ENCODE results near the gene C20orf144. TPM values are rescaled to one million over a fixed set of nuclear protein-coding genes. Genes with fewer than 3 reads are reported as not detected.
"Not testable (repeated sequence)": the region's sequence is repeated elsewhere in the genome, so short reads cannot be mapped to it uniquely, and the experiment has no call there.

C20orf144 gene
- total RNA-seq, 1 experiment from 2014 or later: 0.42 TPM

- Histone ChIP-seq H3K9me3 (replicated peaks) (no peaks in the 10 kb centered on the region), H3K36me3 (no peaks in the 10 kb centered on the region; the same call in none of the 2 replicates), H3K27ac (no peak overlapping the region), H3K4me3 (no peak overlapping the region), H3K27me3 (no peaks in the 10 kb centered on the region), H3K4me1 (no peaks in the 10 kb centered on the region)
- DNase-seq: no peak
Observed at GRCh38 chr20:33645072-33645358, 17.1 kb upstream of the C20orf144 start.

- H3K36me3 ChIP-seq: no peaks in the 10 kb centered on the region; the same call in none of the 2 replicates
- no peak overlapping the region for H3K4me3 ChIP-seq
- no peaks in the 10 kb centered on the region for H3K9me3 ChIP-seq (replicated peaks)
- no peaks in the 10 kb centered on the region for H3K4me1 ChIP-seq
- DNase-seq: no peak
- H3K27me3 ChIP-seq: no peaks in the 10 kb centered on the region
- H3K27ac ChIP-seq: no peak overlapping the region
Observed at GRCh38 chr20:33645396-33645795, 16.7 kb upstream of the C20orf144 start.

- H3K36me3 ChIP-seq: no peaks in the 10 kb centered on the region; the same call in none of the 2 replicates
- H3K4me1 ChIP-seq: no peaks in the 10 kb centered on the region
- DNase-seq: no peak
- no peaks in the 10 kb centered on the region for H3K9me3 ChIP-seq (replicated peaks)
- no peak overlapping the region for H3K4me3 ChIP-seq
- no peak overlapping the region for H3K27ac ChIP-seq
- H3K27me3 ChIP-seq: no peaks in the 10 kb centered on the region
Observed at GRCh38 chr20:33646191-33646590, 15.9 kb upstream of the C20orf144 start.

GRCh38 chr20:33646959-33647602, 15.0 kb upstream of the C20orf144 start:
- H3K27ac ChIP-seq; H3K4me1 ChIP-seq; H3K27me3 ChIP-seq; H3K9me3 ChIP-seq (replicated peaks); DNase-seq; H3K4me3 ChIP-seq; H3K36me3 ChIP-seq: not testable (repeated sequence)

GRCh38 chr20:33647603-33648395, 14.3 kb upstream of the C20orf144 start:
- no peak overlapping the region for H3K27ac ChIP-seq
- no peaks in the 10 kb centered on the region for H3K9me3 ChIP-seq (replicated peaks)
- no peak for DNase-seq
- H3K27me3 ChIP-seq: no peaks in the 10 kb centered on the region
- no peaks in the 10 kb centered on the region; the same call in none of the 2 replicates for H3K36me3 ChIP-seq
- no peaks in the 10 kb centered on the region for H3K4me1 ChIP-seq
- no peak overlapping the region for H3K4me3 ChIP-seq

GRCh38 chr20:33648396-33649004, 13.6 kb upstream of the C20orf144 start:
- no peaks in the 10 kb centered on the region; the same call in none of the 2 replicates for H3K36me3 ChIP-seq
- no peak for DNase-seq
- no peaks in the 10 kb centered on the region for H3K27me3 ChIP-seq
- H3K4me3 ChIP-seq: no peak overlapping the region
- no peak overlapping the region for H3K27ac ChIP-seq
- no peaks in the 10 kb centered on the region for H3K4me1 ChIP-seq
- H3K9me3 ChIP-seq (replicated peaks): no peaks in the 10 kb centered on the region

- Histone ChIP-seq H3K9me3 (replicated peaks) (no peaks in the 10 kb centered on the region), H3K4me1 (no peaks in the 10 kb centered on the region), H3K27me3 (no peaks in the 10 kb centered on the region), H3K27ac (no peak overlapping the region), H3K4me3 (no peak overlapping the region), H3K36me3 (no peaks in the 10 kb centered on the region; the same call in none of the 2 replicates)
- DNase-seq: peak in 1 of 2 experiments; percentile 15
Observed at GRCh38 chr20:33649201-33649681, 12.9 kb upstream of the C20orf144 start.

- H3K9me3 ChIP-seq (replicated peaks): no peaks in the 10 kb centered on the region
- H3K36me3 ChIP-seq: no peaks in the 10 kb centered on the region; the same call in none of the 2 replicates
- no peak overlapping the region for H3K4me3 ChIP-seq
- no peaks in the 10 kb centered on the region for H3K4me1 ChIP-seq
- no peak overlapping the region for H3K27ac ChIP-seq
- peak in 1 of 2 experiments; percentile 7 for DNase-seq
- no peaks in the 10 kb centered on the region for H3K27me3 ChIP-seq
Observed at GRCh38 chr20:33650111-33650752, 11.9 kb upstream of the C20orf144 start.

- Histone ChIP-seq H3K9me3 (replicated peaks) (no peaks in the 10 kb centered on the region), H3K36me3 (no peaks in the 10 kb centered on the region), H3K4me3 (no peak overlapping the region), H3K27ac (no peak overlapping the region), H3K27me3 (no peaks in the 10 kb centered on the region), H3K4me1 (no peaks in the 10 kb centered on the region)
- DNase-seq: peak in 1 of 2 experiments; percentile 15
Observed at GRCh38 chr20:33650753-33651561, 11.2 kb upstream of the C20orf144 start.

GRCh38 chr20:33651562-33652048, 10.5 kb upstream of the C20orf144 start:
- Histone ChIP-seq H3K36me3 (no peaks in the 10 kb centered on the region), H3K4me1 (no peaks in the 10 kb centered on the region), H3K4me3 (no peak overlapping the region), H3K27me3 (no peaks in the 10 kb centered on the region), H3K9me3 (replicated peaks) (no peaks in the 10 kb centered on the region), H3K27ac (no peak overlapping the region)
- peak in 1 of 2 experiments; percentile 4 for DNase-seq

GRCh38 chr20:33653218-33653899, 8.8 kb upstream of the C20orf144 start:
- Histone ChIP-seq H3K27me3 (no peaks in the 10 kb centered on the region), H3K27ac (no peak overlapping the region), H3K4me3 (no peak overlapping the region), H3K4me1 (no peaks in the 10 kb centered on the region), H3K9me3 (replicated peaks) (no peaks in the 10 kb centered on the region), H3K36me3 (peaks cover 3% of the 10 kb centered on the region; the same call in 1 of the 2 replicates)
- DNase-seq: peak; percentile 81 to 91

GRCh38 chr20:33653900-33654596, 8.1 kb upstream of the C20orf144 start:
- peak; percentile 21 to 24 for DNase-seq
- Histone ChIP-seq H3K4me3 (no peak overlapping the region), H3K9me3 (replicated peaks) (no peaks in the 10 kb centered on the region), H3K36me3 (peaks cover 4% of the 10 kb centered on the region; the same call in 1 of the 2 replicates), H3K4me1 (no peaks in the 10 kb centered on the region), H3K27ac (no peak overlapping the region), H3K27me3 (no peaks in the 10 kb centered on the region)

GRCh38 chr20:33654680-33655161, 7.4 kb upstream of the C20orf144 start:
- no peaks in the 10 kb centered on the region for H3K4me1 ChIP-seq
- H3K4me3 ChIP-seq: no peak overlapping the region
- H3K9me3 ChIP-seq (replicated peaks): no peaks in the 10 kb centered on the region
- H3K27me3 ChIP-seq: no peaks in the 10 kb centered on the region
- DNase-seq: peak; percentile 10 to 11
- peaks cover 5% of the 10 kb centered on the region; the same call in 1 of the 2 replicates for H3K36me3 ChIP-seq
- no peak overlapping the region for H3K27ac ChIP-seq

Data from SJCRH30 (cell line).